PC-3 (cell line): ENCODE measurements around the gene ERBB4.

ENCODE experiments used
- CTCF ChIP-seq: fragments of 300-600 bp; sonication (generic); conservative IDR thresholded peaks from 2 replicates; pipeline ENCODE4 v1.5.1; 2017; ENCODE audit warnings: antibody characterized with exemption, low read depth, mild to moderate bottlenecking, low read length
- EZH2 ChIP-seq: fragments of 300-600 bp; sonication (generic); IDR thresholded peaks from one replicate; pipeline ENCODE4 v1.6.1; 2017; ENCODE audit warnings: antibody characterized with exemption, mild to moderate bottlenecking, low read length; ENCODE audit not compliant: unreplicated experiment
- EZH2phosphoT487 ChIP-seq: fragments of 300-600 bp; sonication (generic); IDR thresholded peaks from 2 replicates; pipeline ENCODE4 v1.6.1; 2018; ENCODE audit warnings: mild to moderate bottlenecking, antibody characterized with exemption, low read length, borderline replicate concordance

GRCh38 chr2:212088353-212088752, 450.2 kb downstream of the ERBB4 start:
- TF ChIP-seq CTCF (no peak), EZH2phosphoT487 (no peak), EZH2 (no peak)
